Left cardiac atrium (tissue), 4 donors: Measurements from ENCODE around the gene MEG3. TPM values are rescaled to one million over a fixed set of nuclear protein-coding genes. Genes with fewer than 3 reads are reported as not detected.

Experiments
- ATAC-seq, 2 donors: fragments of 200-7000 bp; cut with Tn5 transposase; one replicate each; pipeline ENCODE4 v1.9.1; 2020; ENCODE audit warnings: mild to moderate bottlenecking in 2 of 2, moderate library complexity in 2 of 2
- DNase-seq: peaks from one replicate; pipeline ENCODE4 v3.0.0-alpha.2; 2020
- intact Hi-C, 2 donors: fragments of 100-400 bp; cut with DNase I; formaldehyde crosslinking; loops; one replicate each; pipeline versions ENCODE4 v1.14.1 to v1.15.1; 2022 to 2023
- total RNA-seq, 2 donors: library from RNA; stranded (reverse); fragmentation: NEBNext Ultra II Directional; extraction: Animal tissue kit (Norgen Biotek cat#: 25700); gene quantifications; one replicate each; pipeline ENCODE4 v1.2.1, GENCODE V29; 2021
- donor health status: DM: no; HTN: yes; CAD: no.
- donor health status: DM: no; HTN: yes; CAD: no; lungs with severe emphysema.
- donor health status: DM: yes; HTN: yes; CAD: no.
- donor health status: Dilated cardiomyopathy.

Gene MEG3
- total RNA-seq, 2 donors from 2014 or later: 24.7 to 26.3 TPM

- intact Hi-C loops: no loop called here
- DNase-seq: no peak
- ATAC-seq: no peak
Measured at GRCh38 chr14:100826391-100827100, 628 bp downstream of the MEG3 start.

- intact Hi-C loops: no loop called here
- ATAC-seq (no peak), DNase-seq (no peak)
Measured at GRCh38 chr14:100827101-100828021, 1.4 kb downstream of the MEG3 start.

DNA sequence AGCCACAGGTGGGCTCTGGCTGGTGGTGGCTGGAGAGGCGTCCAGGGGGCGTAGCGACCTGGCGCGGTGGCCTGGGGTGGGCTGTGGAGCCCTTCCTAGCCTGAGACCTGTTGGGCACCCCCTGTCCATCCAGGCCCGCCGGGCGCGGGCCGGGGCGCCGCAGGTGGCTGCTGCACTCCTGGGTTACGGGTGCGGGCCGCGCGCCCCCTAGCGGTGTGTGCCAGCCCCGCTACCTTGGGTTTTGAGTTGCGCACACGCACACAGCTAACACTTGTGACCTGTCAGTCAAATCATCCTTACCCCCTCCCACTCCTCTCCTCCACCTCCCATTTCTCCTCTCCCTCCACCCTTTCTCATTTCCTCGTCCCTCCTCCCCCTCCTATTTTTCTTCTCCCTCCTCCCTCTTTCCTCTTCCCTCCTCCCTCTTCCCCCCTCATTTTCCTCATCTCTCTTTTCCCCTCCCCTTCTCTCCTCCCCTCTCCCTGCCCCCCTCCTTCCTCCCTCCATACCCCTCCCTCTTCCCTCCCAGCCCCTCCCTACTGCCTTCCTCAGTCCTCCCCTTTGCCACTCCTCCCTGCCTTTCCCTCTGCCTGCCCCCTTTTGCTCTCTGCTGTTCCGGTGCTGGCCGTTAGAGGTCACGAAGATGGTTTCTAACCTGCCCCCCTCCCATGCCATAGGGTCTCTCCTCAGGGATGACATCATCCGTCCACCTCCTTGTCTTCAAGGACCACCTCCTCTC is 2.3 kb downstream of the MEG3 start:
- intact Hi-C loops: no loop called here
- DNase-seq (no peak), ATAC-seq (peak; percentile 10 to 23)

GRCh38 chr14:100830681-100831080 is 4.8 kb downstream of the MEG3 start:
- ATAC-seq: no peak
- intact Hi-C loops: no loop called here
- DNase-seq: no peak

DNA sequence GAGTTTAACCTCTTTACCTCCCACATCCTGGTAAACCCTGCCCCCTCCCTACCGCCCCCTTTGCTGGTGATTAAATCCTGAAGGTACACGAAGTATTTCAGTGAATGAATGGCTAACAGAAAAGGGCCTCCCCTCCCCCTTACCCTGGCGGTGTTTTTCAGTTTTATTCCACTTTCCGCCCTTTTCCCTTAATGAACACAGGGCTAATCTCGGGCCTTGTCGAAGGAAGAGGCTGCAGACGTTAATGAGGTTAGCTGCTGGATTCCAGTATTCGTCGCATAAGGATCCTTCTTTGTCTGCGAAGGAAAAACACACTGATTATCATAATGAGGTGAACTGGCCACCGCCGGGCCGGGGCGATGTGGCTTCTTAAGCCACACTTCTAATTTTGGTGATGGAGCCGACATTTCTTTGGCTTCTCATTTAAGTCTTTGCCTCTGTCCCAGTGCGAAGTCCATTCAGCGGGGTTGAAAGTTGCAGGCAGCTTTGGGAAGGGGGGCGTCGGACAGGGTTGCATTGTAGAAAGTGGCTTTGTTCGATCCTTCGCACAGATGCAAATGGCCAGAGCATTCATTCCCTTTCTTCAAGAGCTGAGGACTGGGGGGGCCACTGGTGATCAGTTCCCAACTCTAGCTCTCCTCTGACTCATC is 6.5 kb downstream of the MEG3 start:
- ATAC-seq (no peak), DNase-seq (no peak)
- intact Hi-C loops: no loop called here

DNA sequence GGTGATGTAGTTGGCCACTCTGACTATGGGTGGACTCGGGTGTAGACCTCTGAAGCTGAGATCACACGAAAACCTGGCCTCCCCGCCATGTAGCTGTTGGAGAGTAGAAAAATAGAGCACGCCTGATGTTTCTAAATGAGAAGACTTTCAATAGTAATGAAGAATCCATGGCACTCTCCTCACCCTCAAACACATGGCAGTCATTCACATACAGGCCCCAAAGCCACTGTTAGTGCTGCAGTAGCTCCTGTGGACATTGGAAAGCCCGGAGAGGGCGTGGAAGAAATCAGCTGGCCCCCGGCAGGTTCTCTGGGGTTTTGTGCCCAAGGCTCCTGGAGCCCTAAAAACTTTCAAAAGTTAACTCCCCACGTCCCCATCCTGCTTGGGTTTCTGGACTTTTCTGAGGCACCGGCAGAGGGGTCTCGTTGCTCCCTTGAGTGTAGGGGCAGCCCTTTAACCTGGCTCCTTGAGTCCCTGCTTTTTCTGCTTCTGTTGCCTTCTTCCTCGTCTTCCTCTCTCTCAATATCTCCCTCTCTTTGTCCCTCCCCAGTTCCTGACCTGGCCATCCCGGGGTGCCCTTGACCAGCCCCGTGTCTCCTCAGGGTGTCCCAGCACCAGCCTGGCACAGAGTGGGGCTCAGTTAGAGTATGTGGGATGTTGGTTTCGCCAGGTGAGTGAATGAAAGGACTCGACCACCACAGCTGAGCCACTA is 8.3 kb downstream of the MEG3 start:
- no peak for DNase-seq
- ATAC-seq: no peak
- intact Hi-C loops: no loop called here

DNA sequence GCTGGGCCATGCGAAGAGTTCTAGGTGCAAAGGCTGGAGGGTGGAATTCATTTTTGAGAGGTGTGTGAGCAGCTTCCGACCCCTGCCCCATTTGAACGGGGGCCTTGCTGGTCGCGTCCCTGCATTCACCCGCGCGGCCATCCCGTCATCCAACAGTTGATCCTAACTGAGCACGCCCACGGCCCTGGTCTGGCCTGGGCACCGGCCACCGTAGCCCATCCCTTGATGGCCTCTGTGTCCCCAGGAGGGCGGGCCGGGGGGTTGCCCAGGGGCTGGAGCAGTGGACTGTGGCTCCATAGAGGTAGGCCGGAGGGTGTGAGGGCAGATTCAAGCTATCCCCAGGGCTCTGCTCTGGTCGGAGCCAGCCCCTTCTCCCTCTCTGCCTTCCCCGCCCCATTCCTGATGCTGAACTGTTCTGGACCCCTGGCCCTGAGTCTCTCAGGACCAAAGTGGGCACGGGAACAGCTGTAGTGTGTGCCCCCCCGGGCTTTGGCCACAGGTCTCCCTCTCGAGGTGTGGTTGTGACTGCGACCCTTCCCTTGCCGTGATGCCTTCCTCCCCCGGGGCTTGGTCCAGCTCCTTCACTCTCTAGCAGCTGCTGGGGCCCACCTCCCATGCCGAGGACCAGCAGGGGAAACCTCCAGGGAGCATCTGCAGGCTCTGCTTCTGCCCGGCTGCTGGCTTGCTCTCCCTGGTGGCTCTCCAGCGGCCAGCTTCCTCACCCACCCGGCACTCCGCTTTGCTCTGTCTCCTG is 9.1 kb downstream of the MEG3 start:
- no peak for ATAC-seq
- intact Hi-C loops: no loop called here
- DNase-seq: no peak

DNA sequence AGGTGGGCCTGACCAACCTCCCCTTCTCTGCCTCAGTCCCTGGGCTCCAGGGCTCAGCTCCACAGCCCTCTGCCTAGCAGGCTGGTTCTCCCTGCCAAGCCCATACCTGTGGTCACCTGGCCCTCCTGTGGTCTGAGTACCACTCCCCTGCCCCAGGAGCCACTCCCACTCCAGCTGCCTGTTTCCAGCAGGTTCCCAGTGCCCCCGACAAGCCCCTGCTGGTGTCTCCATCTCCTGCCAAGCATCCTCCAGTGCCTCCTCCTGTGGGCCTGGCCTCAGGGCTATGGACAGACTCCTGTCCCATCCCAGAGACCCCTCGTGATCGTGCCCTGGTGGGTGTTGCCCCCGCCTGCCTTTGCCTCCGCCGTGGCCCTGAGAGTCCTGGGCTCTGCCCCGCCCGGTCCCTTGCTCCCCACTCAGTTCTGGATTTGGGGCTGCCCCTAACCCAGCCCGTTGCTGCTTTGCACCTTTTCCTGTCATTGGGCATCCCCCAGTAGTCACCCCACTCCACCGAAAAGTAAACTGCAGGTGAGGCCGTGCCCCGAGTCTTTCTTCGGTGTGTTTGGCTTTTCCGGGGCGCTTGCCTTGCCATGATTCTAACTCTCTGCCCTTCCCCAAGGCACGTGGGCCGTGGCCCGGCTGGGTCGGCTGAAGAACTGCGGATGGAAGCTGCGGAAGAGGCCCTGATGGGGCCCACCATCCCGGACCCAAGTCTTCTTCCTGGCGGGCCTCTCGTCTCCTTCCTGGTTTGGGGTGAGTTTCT is 9.8 kb downstream of the MEG3 start:
- ATAC-seq (no peak), DNase-seq (no peak)
- intact Hi-C loops: no loop called here

DNA sequence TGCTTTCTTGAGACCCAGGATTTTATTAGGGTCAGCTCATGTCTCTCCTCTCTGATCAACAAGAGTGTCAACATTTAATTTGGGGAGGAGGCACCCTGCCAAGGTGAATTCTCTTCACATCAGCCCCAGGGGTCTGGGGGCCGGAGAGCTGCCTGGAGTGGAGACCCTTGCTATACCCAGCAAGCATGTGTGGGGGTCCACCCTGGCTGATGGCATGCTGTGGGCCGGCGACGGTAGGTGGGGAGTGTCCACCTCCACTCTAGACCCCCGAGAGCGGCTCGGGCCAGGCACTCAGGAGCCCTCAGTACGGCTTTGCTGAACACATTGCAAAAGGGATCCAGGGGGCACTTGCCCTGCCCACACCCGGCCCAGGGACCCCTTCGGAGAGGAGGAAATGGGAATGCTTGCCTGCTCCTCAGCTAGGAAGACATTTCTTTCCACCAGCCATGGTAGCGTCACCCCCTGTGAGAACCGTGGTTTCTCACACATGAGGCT is 10.4 kb downstream of the MEG3 start:
- ATAC-seq: no peak
- DNase-seq: no peak
- intact Hi-C loops: no loop called here

DNA sequence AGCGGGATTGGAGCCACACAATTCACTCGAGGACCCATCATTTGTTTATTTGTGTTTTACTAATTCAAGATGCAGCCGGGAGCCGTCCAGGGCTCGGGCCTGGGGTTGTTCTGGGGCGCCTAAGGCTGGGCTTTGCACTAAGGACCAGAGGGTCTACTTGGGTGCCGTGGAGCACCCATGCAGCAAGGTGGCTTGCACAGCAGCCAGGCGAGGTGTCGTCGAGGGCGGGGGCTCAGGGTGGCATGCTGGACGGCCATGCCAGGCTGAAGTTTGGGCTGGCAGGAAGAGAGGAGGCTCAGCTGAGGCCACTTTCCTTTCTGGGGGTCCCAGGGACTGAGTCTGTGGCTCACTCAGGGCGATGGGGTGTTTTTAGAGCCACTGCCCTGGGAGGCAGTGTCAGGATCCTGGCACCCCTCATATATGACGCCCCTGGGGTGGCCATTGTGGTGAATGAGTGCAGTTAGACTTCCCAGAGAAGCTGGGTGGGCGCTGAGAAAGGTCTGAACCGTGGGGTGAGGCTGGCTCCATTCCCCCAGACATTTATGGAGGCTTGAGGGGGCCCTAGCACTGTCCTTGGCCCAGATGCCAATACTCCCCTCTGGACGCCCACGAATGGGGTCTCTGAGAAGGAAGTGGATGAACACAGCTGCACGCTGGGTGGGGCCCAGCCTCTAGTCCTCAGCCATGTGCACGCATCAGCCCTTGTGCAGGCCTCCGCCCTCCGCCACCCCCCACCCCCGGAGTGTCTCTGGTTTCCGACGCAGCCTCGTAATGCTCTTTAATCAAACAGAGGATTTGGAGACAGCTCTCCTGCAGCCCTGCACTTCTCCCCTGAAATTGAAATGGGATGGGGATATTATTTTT is 11.3 kb downstream of the MEG3 start:
- intact Hi-C loops: no loop called here
- ATAC-seq (no peak), DNase-seq (no peak)

DNA sequence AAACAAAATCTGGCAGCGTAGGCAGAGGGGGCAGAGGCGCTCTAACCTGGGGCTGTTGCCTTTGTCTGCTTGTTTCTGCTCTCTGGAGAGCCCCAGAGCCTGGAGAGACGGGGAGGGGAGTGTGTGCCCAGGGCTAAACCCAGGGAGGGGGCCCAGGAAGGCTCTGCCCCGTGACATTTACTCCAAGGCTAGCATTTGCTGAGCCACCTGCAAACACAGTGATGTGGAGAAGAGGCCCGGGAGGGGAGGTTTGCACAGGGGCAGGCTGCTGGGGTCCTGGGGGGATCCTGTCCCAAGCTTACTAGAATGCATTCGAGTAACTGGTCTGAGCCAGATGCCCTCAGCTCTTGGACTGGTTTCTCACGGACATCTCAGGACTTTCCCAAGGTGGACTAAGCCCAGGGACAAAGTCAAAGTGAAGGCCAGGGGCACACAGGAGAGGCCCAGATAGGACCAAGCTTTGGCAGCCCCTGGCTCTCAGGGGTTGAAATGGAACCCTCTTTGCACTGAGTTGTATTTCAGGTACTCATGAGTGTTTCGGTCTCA is 12.0 kb downstream of the MEG3 start:
- DNase-seq: no peak
- intact Hi-C loops: no loop called here
- ATAC-seq: no peak

DNA sequence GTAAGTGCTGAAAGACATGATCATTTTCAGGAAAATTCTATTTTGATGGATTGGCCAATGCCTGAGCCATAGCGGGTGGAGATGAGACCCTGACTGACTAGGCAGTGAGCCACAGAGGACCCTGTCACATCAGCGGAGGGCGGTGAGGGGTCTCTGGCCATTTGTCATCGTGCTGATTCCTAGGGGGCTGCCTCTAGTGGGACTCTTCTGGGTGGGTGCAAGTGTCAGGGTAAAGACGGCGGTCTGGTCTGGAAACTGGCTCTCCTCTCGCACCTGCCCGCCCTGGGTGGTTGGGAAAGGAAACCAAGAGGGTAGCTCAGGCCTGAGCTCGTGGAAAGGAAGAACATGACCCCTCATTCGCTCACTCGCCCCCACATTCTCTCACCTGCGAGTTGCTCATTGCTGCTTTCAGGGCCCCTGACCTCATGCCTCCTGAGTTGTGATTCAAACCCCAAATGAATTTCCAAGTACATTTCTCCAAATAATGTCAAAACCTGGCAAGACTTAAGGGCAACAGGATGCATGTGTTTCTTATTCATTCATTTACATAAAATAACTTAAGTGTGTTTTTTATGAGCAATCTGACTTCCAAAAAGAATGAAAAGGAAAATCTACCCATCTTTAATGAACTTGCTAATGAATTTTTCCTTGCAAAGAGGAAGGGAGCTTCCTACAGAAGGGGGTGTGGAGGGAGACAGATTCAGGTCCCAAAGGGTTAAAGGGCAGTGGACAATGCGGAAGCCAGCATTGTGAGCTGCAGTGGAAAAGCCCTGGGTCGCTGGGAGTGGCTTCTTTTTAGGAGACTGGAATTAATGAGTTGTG is 12.8 kb downstream of the MEG3 start:
- intact Hi-C loops: no loop called here
- DNase-seq (no peak), ATAC-seq (no peak)

GRCh38 chr14:100839315-100839585 is 13.3 kb downstream of the MEG3 start:
- intact Hi-C loops: no loop called here
- ATAC-seq: no peak
- no peak for DNase-seq

GRCh38 chr14:100839681-100840111 is 13.8 kb downstream of the MEG3 start:
- DNase-seq (no peak), ATAC-seq (no peak)

DNA sequence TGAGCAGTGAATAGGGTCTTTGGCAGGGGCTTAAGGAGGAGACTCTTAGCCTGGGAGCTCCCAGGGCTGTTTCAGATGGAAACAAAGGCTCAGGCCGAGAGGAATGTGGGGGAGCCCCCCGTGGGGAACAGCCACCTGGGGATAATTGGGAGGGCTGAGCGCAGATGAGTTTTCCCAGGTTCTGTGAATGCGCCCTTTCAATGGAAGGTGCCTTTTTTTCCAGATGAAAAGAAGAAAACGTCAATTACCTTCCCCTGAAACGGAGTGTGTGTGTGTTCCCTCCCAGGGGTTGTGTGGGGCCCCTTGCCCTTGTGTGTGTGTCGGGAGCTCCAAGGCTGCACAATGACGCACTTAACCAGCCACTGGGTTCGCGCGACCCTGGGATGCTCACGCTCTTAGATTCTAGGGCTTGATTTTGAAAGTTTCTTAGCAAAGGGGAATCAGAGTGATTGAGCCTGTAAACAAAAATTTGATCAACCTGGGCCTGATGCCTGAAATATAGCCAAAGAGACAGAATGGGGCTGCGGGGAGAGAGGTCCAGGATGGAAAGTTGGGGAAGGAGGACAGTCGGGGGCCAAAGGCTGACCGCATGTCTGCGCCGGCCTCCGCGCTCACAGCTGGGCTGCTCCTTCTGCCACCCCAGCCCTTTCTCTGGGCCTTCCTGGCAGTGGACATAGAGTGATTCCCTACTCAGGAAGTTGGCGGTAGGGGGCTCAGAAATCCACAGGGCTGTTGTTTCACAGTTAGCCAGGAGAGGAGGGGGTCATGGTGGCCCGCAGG is 14.6 kb downstream of the MEG3 start:
- ATAC-seq (no peak), DNase-seq (no peak)
- intact Hi-C loops: no loop called here

More at GRCh38 chr14:100839681-100840111, 13.8 kb downstream of the MEG3 start:
- intact Hi-C loops: no loop called here
